A549 (cell line): Measurements from ENCODE around the gene SFTPB.

ENCODE experiments used
- CHD4 ChIP-seq: fragments of 200-600 bp; sonication (generic); IDR thresholded peaks from 2 replicates; pipeline ENCODE4 v1.6.1; 2016; ENCODE audit warnings: antibody characterized with exemption, mild to moderate bottlenecking, borderline replicate concordance
- EP300 ChIP-seq, 2 experiments: fragments of >200 bp; sonication (Bioruptor Twin); formaldehyde crosslinking; IDR thresholded peaks; 2 replicates in 1 of 2; 3 replicates in 1 of 2; pipeline ENCODE4 v1.6.1; 2016 to 2017
- JUN ChIP-seq, 2 experiments: fragments of >200 bp; sonication (Bioruptor Twin); formaldehyde crosslinking; IDR thresholded peaks; 2 replicates in 1 of 2; 3 replicates in 1 of 2; pipeline ENCODE4 v1.6.1; 2016 to 2017
- MAFK ChIP-seq: fragments of 450-650 bp; IDR thresholded peaks from 2 replicates; pipeline ENCODE4 v1.6.1; 2014; ENCODE audit not compliant: partially characterized antibody
- POLR2A ChIP-seq: IDR thresholded peaks from 2 replicates; pipeline ENCODE4 v1.6.1; 2012; ENCODE audit warnings: mild to moderate bottlenecking, low read length
- SMC3 ChIP-seq: fragments of >200 bp; sonication (Bioruptor Twin); formaldehyde crosslinking; IDR thresholded peaks from 3 replicates; pipeline ENCODE4 v1.6.1; 2018; ENCODE audit warnings: inconsistent platforms
- ZFP36 ChIP-seq: fragments of 450-650 bp; IDR thresholded peaks from 2 replicates; pipeline ENCODE4 v1.6.1; 2014; ENCODE audit warnings: borderline replicate concordance; ENCODE audit not compliant: partially characterized antibody
- ZSCAN20 ChIP-seq: fragments of 250-450 bp; sonication (Bioruptor Pico); IDR thresholded peaks from 2 replicates; pipeline ENCODE4 v1.8.0; 2022; ENCODE audit warnings: mild to moderate bottlenecking, moderate library complexity
- TF ChIP-seq, protein P1 (sequence below): fragments of >200 bp; sonication (Bioruptor Twin); formaldehyde crosslinking; IDR thresholded peaks from 3 replicates; pipeline ENCODE4 v1.5.1; 2016
- TF ChIP-seq, protein P2 (sequence below): fragments of 200-600 bp; sonication (generic); IDR thresholded peaks from 2 replicates; pipeline ENCODE4 v1.6.1; 2016; ENCODE audit warnings: antibody characterized with exemption, mild to moderate bottlenecking, moderate library complexity
- TF ChIP-seq, protein P3 (sequence below): fragments of 250-450 bp; sonication (Bioruptor Pico); IDR thresholded peaks from 2 replicates; pipeline ENCODE4 v1.5.0; 2021; ENCODE audit warnings: mild to moderate bottlenecking, moderate library complexity, borderline replicate concordance
- TF ChIP-seq, protein P4 (sequence below): fragments of 450-650 bp; IDR thresholded peaks from 2 replicates; pipeline ENCODE4 v1.6.1; 2014; ENCODE audit warnings: antibody characterized with exemption

DNA sequence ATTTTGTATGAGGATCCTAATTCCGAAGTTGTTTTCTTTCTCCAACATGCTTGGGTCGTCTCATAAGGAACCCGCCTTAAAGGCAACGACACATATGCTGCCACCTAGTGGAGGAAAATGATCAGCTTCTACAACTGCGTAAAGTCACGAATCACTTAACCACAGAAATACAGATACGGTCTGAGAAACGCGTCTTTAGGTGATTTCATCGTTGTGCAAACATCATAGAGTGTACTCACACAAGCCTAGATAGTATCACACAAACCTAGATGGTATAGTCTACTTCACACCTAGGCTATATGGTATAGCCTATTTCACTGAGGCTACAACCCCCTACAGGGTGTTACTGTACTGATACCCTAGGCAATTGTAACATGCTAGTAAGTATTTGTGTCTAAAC is 39.3 kb upstream of the SFTPB start:
- TF ChIP-seq, protein P1, sequence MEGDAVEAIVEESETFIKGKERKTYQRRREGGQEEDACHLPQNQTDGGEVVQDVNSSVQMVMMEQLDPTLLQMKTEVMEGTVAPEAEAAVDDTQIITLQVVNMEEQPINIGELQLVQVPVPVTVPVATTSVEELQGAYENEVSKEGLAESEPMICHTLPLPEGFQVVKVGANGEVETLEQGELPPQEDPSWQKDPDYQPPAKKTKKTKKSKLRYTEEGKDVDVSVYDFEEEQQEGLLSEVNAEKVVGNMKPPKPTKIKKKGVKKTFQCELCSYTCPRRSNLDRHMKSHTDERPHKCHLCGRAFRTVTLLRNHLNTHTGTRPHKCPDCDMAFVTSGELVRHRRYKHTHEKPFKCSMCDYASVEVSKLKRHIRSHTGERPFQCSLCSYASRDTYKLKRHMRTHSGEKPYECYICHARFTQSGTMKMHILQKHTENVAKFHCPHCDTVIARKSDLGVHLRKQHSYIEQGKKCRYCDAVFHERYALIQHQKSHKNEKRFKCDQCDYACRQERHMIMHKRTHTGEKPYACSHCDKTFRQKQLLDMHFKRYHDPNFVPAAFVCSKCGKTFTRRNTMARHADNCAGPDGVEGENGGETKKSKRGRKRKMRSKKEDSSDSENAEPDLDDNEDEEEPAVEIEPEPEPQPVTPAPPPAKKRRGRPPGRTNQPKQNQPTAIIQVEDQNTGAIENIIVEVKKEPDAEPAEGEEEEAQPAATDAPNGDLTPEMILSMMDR: peak; percentile 98
- peak; percentile 97 for TF ChIP-seq SMC3
- TF ChIP-seq, protein P2, sequence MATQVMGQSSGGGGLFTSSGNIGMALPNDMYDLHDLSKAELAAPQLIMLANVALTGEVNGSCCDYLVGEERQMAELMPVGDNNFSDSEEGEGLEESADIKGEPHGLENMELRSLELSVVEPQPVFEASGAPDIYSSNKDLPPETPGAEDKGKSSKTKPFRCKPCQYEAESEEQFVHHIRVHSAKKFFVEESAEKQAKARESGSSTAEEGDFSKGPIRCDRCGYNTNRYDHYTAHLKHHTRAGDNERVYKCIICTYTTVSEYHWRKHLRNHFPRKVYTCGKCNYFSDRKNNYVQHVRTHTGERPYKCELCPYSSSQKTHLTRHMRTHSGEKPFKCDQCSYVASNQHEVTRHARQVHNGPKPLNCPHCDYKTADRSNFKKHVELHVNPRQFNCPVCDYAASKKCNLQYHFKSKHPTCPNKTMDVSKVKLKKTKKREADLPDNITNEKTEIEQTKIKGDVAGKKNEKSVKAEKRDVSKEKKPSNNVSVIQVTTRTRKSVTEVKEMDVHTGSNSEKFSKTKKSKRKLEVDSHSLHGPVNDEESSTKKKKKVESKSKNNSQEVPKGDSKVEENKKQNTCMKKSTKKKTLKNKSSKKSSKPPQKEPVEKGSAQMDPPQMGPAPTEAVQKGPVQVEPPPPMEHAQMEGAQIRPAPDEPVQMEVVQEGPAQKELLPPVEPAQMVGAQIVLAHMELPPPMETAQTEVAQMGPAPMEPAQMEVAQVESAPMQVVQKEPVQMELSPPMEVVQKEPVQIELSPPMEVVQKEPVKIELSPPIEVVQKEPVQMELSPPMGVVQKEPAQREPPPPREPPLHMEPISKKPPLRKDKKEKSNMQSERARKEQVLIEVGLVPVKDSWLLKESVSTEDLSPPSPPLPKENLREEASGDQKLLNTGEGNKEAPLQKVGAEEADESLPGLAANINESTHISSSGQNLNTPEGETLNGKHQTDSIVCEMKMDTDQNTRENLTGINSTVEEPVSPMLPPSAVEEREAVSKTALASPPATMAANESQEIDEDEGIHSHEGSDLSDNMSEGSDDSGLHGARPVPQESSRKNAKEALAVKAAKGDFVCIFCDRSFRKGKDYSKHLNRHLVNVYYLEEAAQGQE: no peak
- no peak for TF ChIP-seq MAFK
- TF ChIP-seq POLR2A: no peak
- TF ChIP-seq CHD4: no peak
- TF ChIP-seq ZFP36: no peak
- TF ChIP-seq, protein P3, sequence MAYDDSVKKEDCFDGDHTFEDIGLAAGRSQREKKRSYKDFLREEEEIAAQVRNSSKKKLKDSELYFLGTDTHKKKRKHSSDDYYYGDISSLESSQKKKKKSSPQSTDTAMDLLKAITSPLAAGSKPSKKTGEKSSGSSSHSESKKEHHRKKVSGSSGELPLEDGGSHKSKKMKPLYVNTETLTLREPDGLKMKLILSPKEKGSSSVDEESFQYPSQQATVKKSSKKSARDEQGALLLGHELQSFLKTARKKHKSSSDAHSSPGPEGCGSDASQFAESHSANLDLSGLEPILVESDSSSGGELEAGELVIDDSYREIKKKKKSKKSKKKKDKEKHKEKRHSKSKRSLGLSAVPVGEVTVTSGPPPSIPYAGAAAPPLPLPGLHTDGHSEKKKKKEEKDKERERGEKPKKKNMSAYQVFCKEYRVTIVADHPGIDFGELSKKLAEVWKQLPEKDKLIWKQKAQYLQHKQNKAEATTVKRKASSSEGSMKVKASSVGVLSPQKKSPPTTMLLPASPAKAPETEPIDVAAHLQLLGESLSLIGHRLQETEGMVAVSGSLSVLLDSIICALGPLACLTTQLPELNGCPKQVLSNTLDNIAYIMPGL (CRISPR knock-in tag): no peak
- no peak for TF ChIP-seq EP300 (IDR thresholded peaks at IDR 0.05)
- 0 out of 5 replicates have a peak, but pooled peaks of 1 of the 2 experiments have one; percentile 17 for TF ChIP-seq JUN (IDR thresholded peaks at IDR 0.05)
- TF ChIP-seq, protein P4, sequence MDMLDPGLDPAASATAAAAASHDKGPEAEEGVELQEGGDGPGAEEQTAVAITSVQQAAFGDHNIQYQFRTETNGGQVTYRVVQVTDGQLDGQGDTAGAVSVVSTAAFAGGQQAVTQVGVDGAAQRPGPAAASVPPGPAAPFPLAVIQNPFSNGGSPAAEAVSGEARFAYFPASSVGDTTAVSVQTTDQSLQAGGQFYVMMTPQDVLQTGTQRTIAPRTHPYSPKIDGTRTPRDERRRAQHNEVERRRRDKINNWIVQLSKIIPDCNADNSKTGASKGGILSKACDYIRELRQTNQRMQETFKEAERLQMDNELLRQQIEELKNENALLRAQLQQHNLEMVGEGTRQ: no peak
- TF ChIP-seq ZSCAN20: no peak
